Measurements from ENCODE around the gene TMEM135.
"Not testable (repeated sequence)": the region's sequence is repeated elsewhere in the genome, so short reads cannot be mapped to it uniquely, and the experiment has no call there.

TMEM135 gene

DNA sequence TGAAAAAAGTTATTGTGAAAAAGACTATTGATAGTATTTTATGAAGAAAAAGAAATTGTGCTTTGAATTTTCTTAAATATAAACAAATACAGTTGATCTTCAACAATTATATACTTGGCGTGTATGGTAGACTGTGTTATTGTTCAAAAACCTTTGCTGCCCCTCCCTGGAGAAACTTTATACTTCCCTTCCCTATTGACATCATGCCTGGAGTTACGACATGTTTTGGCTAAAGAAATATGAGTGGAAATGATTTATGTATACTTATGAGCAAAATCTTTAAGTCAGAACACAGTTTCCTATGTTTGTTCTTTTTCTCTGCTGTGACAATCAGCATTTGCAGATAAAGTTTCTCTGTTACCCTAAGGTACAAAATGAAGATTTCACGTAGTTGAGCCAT is 243.8 kb downstream of the TMEM135 start:
- H3K9me3 Mint-ChIP-seq (ENCODE audit: low read depth): no peaks in the 10 kb centered on the region
- H3K27ac Mint-ChIP-seq: no peak overlapping the region

DNA sequence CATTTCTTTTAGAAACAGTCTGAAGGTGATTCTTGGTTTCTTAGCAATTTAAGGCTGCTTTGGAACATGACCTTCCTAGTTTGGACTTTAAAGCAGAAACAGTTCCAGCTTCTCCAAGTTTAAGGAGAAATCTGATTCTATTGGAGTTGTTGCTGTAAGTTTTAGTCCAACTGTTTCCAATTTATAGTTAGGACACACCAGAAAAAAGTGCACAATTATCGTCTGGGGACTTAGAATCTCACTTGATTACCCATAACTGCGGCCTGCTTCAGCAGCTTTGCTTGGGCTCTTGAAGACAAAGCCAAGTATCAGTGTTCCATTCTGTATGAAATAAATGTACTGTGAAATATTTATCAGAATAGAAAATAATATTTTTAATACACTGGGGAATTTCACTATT is 246.6 kb downstream of the TMEM135 start:
- H3K27me3 Mint-ChIP-seq: no peaks in the 10 kb centered on the region
- H3K4me1 Mint-ChIP-seq (ENCODE audit: low read depth): no peaks in the 10 kb centered on the region
- no peak overlapping the region for H3K27ac Mint-ChIP-seq
- H3K36me3 Mint-ChIP-seq: peaks cover 4% of the 10 kb centered on the region
- H3K9me3 Mint-ChIP-seq (ENCODE audit: low read depth): no peaks in the 10 kb centered on the region
- no peak overlapping the region for H3K4me3 Mint-ChIP-seq

More for the DNA sequence above, 243.8 kb downstream of the TMEM135 start:
- Mint-ChIP-seq H3K36me3 (peaks cover 4% of the 10 kb centered on the region), H3K27me3 (no peaks in the 10 kb centered on the region), H3K4me1 (ENCODE audit: low read depth) (no peaks in the 10 kb centered on the region), H3K4me3 (no peak overlapping the region)

DNA sequence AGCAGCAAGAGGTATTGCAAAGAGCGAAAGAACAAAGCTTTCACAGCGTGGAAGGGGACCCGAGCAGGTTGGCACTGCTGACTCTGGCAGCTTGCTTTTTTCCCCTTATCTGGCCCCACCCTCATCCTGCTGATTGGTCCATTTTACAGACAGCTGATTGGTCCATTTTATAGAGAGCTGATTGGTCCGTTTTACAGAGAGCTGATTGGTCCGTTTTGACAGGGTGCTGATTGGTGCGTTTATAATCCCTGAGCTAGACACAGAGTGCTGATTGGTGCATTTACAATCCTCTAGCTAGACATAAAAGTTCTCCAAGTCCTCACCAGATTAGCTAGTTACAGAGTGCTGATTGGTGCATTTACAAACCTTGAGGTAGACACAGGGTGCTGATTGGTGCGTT is 247.9 kb downstream of the TMEM135 start:
- not testable (repeated sequence) for H3K36me3 Mint-ChIP-seq; H3K4me3 Mint-ChIP-seq; H3K27ac Mint-ChIP-seq; H3K9me3 Mint-ChIP-seq (ENCODE audit: low read depth); H3K27me3 Mint-ChIP-seq; H3K4me1 Mint-ChIP-seq (ENCODE audit: low read depth)

GRCh38 chr11:87286338-87286737 is 248.6 kb downstream of the TMEM135 start:
- H3K9me3 Mint-ChIP-seq (ENCODE audit: low read depth): no peaks in the 10 kb centered on the region
- H3K4me1 Mint-ChIP-seq (ENCODE audit: low read depth): no peaks in the 10 kb centered on the region
- no peak overlapping the region for H3K27ac Mint-ChIP-seq
- peaks cover 4% of the 10 kb centered on the region for H3K36me3 Mint-ChIP-seq
- no peaks in the 10 kb centered on the region for H3K27me3 Mint-ChIP-seq
- no peak overlapping the region for H3K4me3 Mint-ChIP-seq

GRCh38 chr11:87290304-87290922 is 252.7 kb downstream of the TMEM135 start:
- Mint-ChIP-seq H3K27ac (no peak overlapping the region), H3K4me1 (ENCODE audit: low read depth) (no peaks in the 10 kb centered on the region), H3K9me3 (ENCODE audit: low read depth) (no peaks in the 10 kb centered on the region), H3K36me3 (peaks cover 4% of the 10 kb centered on the region), H3K4me3 (no peak overlapping the region), H3K27me3 (no peaks in the 10 kb centered on the region)

GRCh38 chr11:87292598-87292997 is 254.9 kb downstream of the TMEM135 start:
- Mint-ChIP-seq H3K4me1 (ENCODE audit: low read depth) (no peaks in the 10 kb centered on the region), H3K4me3 (no peak overlapping the region)

DNA sequence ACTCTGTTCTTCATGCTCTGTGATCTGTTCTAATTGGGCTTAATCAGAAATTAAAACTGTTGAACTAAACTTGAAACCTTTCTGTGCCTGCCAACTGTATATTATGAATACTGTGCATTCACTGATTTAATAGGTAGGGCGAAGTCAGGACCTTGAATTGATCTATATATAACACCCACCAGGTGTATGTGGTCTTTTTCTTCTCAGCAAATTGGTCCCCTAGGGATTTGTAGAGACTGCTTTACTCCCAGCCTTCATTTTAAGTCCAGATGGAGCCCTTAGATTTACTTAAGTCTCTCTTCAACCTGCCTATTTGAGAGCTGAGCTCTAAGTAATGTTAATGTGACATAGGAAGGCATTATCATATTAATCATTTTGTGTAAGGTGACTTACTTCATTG is 257.5 kb downstream of the TMEM135 start:
- Mint-ChIP-seq H3K4me3 (no peak overlapping the region), H3K27me3 (no peaks in the 10 kb centered on the region), H3K9me3 (ENCODE audit: low read depth) (no peaks in the 10 kb centered on the region)

More at GRCh38 chr11:87292598-87292997, 254.9 kb downstream of the TMEM135 start:
- Mint-ChIP-seq H3K9me3 (ENCODE audit: low read depth) (no peaks in the 10 kb centered on the region), H3K27me3 (no peaks in the 10 kb centered on the region), H3K27ac (no peak overlapping the region), H3K36me3 (no peaks in the 10 kb centered on the region)

GRCh38 chr11:87296627-87297026 is 258.9 kb downstream of the TMEM135 start:
- Mint-ChIP-seq H3K9me3 (ENCODE audit: low read depth) (no peaks in the 10 kb centered on the region), H3K27ac (no peak overlapping the region), H3K4me3 (no peak overlapping the region), H3K36me3 (no peaks in the 10 kb centered on the region), H3K27me3 (no peaks in the 10 kb centered on the region), H3K4me1 (ENCODE audit: low read depth) (peaks cover 1% of the 10 kb centered on the region)

More for the DNA sequence above, 257.5 kb downstream of the TMEM135 start:
- Mint-ChIP-seq H3K27ac (no peak overlapping the region), H3K4me1 (ENCODE audit: low read depth) (peaks cover 1% of the 10 kb centered on the region), H3K36me3 (no peaks in the 10 kb centered on the region)

DNA sequence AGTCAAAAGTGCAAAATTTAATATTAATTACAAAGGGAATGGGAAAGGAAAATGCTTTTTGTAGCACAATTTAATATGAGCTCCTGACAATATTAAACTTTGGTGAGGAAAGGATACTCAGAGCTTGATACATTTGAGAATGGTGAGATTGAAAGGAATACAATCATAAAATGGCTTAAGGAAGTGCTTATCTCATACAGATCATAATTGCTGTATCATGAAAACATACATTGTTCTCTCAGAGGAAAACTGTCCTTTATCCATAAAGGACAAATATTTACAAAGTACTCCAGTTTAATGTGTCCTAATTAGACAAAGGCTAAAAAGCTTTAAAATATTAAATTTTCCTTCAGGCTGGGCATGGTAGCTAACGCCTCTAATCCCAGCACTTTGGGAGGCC is 260.4 kb downstream of the TMEM135 start:
- no peak overlapping the region for H3K4me3 Mint-ChIP-seq
- no peaks in the 10 kb centered on the region for H3K27me3 Mint-ChIP-seq
- no peak overlapping the region for H3K27ac Mint-ChIP-seq
- peaks cover 1% of the 10 kb centered on the region for H3K4me1 Mint-ChIP-seq (ENCODE audit: low read depth)
- H3K36me3 Mint-ChIP-seq: peaks cover 2% of the 10 kb centered on the region
- H3K9me3 Mint-ChIP-seq (ENCODE audit: low read depth): no peaks in the 10 kb centered on the region

DNA sequence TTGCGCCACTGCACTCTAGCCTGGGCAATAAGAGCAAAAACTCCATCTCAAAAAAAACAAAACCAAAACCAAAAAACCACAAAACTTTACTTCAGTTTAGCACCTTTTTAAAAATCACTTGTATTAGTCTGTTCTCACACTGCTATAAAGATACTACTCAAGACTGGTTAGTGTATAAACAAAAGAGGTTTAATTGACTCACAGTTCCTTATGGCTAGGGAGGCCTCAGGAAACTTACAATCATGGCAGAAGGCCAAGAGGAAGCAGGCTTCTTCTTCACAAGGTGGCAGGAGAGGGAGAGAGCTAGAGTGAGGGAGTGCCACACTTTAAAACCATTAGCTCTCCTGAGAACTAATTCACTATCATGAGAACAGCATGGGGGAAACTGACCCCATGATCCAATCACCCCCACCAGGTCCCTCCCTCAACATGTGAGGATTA is 261.3 kb downstream of the TMEM135 start:
- Mint-ChIP-seq H3K4me3 (no peak overlapping the region), H3K9me3 (ENCODE audit: low read depth) (no peaks in the 10 kb centered on the region), H3K4me1 (ENCODE audit: low read depth) (peaks cover 1% of the 10 kb centered on the region), H3K27ac (no peak overlapping the region), H3K36me3 (peaks cover 6% of the 10 kb centered on the region), H3K27me3 (no peaks in the 10 kb centered on the region)

DNA sequence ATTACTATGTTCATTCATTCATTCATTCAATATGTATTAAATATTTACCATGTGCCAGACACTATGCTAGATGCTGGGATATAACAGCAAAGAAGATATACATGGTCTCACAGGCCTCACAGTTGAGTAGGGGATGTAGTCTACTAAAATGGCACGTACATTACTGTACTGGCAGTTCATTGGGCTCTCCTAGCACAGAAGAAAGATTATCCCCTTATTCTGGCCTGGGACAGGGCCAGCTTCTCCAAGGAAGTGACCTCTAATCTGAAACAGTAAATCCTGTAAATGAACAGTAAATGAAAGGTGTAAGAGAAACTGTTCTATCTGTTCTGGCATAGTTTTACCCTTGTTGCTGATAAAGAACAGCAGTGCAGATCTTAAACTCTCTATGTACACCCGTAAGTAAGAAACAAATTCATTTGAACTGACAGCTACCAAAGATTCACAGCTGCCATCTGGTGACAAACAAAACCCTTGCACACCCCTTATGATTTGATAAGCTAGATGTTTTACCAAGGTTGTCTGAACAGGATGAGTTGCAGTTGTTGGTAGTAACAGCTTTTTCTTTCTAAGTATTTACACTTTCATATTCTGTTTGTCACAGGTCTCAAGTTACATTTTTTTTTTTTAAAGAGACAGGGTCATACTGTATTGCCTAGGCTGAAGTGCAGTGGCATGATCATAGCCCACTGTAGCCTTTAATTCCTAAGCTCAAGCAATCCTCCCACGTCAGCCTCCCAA is 263.1 kb downstream of the TMEM135 start:
- H3K27ac Mint-ChIP-seq: no peak overlapping the region
- no peaks in the 10 kb centered on the region for H3K9me3 Mint-ChIP-seq (ENCODE audit: low read depth)
- peaks cover 8% of the 10 kb centered on the region for H3K36me3 Mint-ChIP-seq
- H3K4me1 Mint-ChIP-seq (ENCODE audit: low read depth): peaks cover 1% of the 10 kb centered on the region
- H3K4me3 Mint-ChIP-seq: no peak overlapping the region
- no peaks in the 10 kb centered on the region for H3K27me3 Mint-ChIP-seq

DNA sequence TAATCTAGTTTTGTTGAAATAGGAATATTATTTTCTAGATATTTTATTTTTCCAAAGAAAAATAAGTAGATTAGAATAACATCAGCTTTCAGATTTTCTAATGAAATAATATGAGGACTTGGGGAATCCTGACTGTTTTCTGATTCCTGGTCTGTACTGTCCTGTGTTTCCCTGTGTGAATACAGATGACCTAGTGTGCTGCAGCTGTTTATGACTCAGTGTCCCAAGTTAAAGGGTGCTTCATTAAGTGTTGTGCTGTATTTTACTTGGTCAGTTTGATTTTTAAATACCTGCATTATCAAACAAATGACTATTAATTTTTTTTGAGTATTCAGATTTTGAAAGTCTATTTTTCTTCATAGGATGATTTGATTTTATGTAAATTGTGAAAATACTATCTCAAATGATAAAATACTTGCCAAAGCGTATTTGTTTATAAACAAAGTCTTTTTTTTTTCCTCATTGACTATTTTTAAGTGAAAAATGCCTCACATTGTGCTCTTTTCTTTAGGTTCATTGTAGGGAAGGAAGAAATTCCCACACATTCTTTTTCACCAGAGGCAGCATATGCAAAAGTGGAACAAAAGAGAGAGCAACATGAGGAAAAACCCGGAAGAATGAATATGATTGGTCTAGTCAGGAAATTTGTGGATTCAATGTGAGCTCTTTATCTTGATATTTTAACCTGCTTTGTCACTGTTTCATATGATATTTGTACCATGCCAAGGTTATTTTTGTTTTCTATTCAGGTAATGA is 264.2 kb downstream of the TMEM135 start:
- Mint-ChIP-seq H3K27ac (no peak overlapping the region), H3K36me3 (peaks cover 8% of the 10 kb centered on the region), H3K4me1 (ENCODE audit: low read depth) (peaks cover 1% of the 10 kb centered on the region), H3K27me3 (no peaks in the 10 kb centered on the region), H3K9me3 (ENCODE audit: low read depth) (no peaks in the 10 kb centered on the region), H3K4me3 (no peak overlapping the region)

DNA sequence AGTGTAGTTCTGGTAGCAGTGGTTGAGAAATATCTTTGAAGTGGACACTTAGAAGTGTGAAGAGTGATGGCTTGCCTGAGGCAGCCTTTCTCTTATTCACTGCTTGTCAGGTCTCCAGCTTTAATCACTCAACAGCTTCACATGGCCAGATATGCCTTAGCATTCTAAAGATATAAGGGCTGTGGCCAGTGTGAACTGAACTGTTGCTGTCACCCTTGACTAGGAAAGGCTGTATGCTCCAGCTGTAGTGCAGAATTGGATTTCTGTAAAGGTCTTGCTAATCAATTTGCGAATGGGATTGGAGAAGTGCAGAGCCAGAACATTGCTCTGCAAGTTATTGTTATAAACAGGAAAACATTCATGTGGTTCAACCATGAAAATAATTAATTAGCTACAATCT is 266.7 kb downstream of the TMEM135 start:
- H3K4me3 Mint-ChIP-seq: no peak overlapping the region
- H3K9me3 Mint-ChIP-seq (ENCODE audit: low read depth): no peaks in the 10 kb centered on the region
- H3K27me3 Mint-ChIP-seq: no peaks in the 10 kb centered on the region
- peaks cover 15% of the 10 kb centered on the region for H3K36me3 Mint-ChIP-seq
- H3K27ac Mint-ChIP-seq: no peak overlapping the region
- H3K4me1 Mint-ChIP-seq (ENCODE audit: low read depth): no peaks in the 10 kb centered on the region

DNA sequence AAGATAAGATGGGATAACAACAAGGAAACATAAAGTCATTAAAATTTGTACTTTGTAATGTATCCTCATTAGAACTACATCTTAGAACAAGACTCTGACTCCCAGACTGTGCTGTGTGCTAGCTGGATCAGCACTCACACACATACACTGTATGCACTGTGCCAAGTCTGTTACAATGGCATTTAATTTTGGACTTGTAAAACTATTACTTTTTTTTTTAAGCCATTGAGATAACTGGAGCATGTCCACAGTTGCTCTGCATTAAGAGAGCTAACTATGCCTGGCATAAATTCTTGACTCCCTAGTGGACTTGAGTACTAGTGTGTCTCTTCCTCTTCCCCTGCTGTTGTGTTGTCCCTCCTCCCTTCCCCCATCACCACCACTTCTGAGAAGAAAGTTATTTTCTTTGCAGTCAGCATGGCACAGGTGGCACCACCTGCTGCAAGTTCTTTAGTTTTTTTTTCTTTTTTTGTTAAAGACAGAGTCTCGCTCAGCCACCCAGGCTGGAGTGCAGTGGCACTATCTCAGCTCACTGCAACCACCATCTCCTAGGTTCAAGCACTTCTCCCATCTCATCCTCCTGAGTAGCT is 268.6 kb downstream of the TMEM135 start:
- H3K27ac Mint-ChIP-seq: no peak overlapping the region
- no peaks in the 10 kb centered on the region for H3K27me3 Mint-ChIP-seq
- H3K36me3 Mint-ChIP-seq: peaks cover 15% of the 10 kb centered on the region
- H3K4me1 Mint-ChIP-seq (ENCODE audit: low read depth): no peaks in the 10 kb centered on the region
- no peaks in the 10 kb centered on the region for H3K9me3 Mint-ChIP-seq (ENCODE audit: low read depth)
- no peak overlapping the region for H3K4me3 Mint-ChIP-seq

DNA sequence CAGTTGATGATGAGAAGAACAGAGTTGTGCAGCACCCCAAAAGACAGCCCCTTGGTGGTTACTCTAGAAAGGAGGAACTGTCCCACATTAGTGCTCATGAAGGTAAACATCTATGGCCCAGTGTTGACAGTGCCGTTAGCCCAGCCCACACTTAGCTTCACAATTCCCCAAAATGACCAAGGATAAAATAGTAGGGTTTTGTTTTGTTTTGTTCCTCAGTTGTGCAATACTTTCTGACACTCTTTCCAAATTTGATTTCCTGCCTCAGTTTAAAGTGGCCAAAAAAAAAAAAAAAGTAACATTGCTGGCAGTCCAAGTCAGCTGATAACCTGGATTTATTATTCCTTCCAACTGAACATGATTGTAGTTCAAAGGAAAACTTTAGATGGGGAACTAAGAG is 269.4 kb downstream of the TMEM135 start:
- H3K9me3 Mint-ChIP-seq (ENCODE audit: low read depth): no peaks in the 10 kb centered on the region
- H3K4me3 Mint-ChIP-seq: no peak overlapping the region
- no peak overlapping the region for H3K27ac Mint-ChIP-seq
- peaks cover 15% of the 10 kb centered on the region for H3K36me3 Mint-ChIP-seq
- no peaks in the 10 kb centered on the region for H3K27me3 Mint-ChIP-seq
- no peaks in the 10 kb centered on the region for H3K4me1 Mint-ChIP-seq (ENCODE audit: low read depth)

All from activated naive CD8-positive, alpha-beta T cell (primary cell).